ENCODE data around the gene RUVBL1. TPM values are rescaled to one million over a fixed set of nuclear protein-coding genes. Genes with fewer than 3 reads are reported as not detected.

Gene RUVBL1
- total and polyA plus RNA-seq, 8 donors: 3.7 to 13.3 (median 10.0) TPM

DNA sequence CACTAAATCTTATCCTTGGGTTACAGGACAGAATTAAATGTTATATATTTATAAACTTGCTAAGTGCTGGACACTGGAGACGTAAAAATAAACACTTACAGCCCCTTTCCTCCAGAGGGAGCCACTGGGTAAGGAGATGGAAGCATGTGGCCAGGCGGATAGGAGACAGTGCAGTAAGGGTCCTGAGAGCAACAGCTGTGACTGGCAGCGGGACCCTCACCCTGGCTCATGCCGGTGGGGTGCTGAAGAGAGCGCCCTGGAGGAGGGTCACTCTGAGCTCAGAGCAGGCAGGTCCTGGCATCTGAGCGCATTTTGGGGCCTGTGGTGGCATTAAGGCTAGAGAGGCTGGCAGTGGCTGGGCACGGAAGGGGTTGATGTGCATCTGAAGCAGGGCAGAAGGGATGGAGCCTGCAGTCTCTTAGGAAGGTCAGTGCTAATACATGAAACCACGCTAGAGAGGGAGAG, 55.4 kb downstream of the RUVBL1 start:
- intact Hi-C loops (cut with DNase I): no loop called here
- no peaks in the 10 kb centered on the region for H3K9me3 ChIP-seq
- H3K4me3 ChIP-seq: no peak overlapping the region
- no peaks in the 10 kb centered on the region for H3K27me3 ChIP-seq
- FAIRE-seq (no peak), ATAC-seq (peak in 3 of 4 donors; percentile 16 to 58 (median 30)), DNase-seq (no peak)
- H3K4me1 ChIP-seq: no peaks in the 10 kb centered on the region
- no peak overlapping the region for H3K27ac ChIP-seq
- TF ChIP-seq, protein P1, sequence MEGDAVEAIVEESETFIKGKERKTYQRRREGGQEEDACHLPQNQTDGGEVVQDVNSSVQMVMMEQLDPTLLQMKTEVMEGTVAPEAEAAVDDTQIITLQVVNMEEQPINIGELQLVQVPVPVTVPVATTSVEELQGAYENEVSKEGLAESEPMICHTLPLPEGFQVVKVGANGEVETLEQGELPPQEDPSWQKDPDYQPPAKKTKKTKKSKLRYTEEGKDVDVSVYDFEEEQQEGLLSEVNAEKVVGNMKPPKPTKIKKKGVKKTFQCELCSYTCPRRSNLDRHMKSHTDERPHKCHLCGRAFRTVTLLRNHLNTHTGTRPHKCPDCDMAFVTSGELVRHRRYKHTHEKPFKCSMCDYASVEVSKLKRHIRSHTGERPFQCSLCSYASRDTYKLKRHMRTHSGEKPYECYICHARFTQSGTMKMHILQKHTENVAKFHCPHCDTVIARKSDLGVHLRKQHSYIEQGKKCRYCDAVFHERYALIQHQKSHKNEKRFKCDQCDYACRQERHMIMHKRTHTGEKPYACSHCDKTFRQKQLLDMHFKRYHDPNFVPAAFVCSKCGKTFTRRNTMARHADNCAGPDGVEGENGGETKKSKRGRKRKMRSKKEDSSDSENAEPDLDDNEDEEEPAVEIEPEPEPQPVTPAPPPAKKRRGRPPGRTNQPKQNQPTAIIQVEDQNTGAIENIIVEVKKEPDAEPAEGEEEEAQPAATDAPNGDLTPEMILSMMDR (IDR thresholded peaks at IDR 0.05): peak in 3 of 4 donors; percentile 2 to 40 (median 37)
- peaks cover 9 to 78% (median 55%) of the 10 kb centered on the region in 3 donors for H3K36me3 ChIP-seq
- whole genome bisulfite sequencing, 2 donors: 75 to 82% methylated on average over 8 of the region's 8 CpGs

DNA sequence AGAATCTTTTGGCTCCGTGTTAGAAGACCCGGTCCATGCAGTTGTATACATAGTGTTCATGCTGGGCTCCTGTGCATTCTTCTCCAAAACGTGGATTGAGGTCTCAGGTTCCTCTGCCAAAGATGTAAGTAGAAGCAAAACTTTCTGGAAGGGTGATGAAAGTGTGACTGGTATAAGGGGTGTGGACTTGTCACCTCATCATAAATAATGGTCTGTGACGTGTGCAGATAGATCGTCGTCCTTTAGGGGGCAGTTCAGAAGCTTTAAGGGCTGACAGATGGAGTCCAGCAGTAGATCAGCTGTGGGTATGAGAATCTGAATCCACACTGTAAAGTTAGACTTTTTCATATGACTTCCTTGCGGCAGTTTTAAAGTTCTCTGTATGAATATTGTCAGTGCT, 56.1 kb downstream of the RUVBL1 start:
- intact Hi-C loops (cut with DNase I): no loop called here
- 56% methylated on average over 7 of the region's 7 CpGs for whole genome bisulfite sequencing, 2 donors

DNA sequence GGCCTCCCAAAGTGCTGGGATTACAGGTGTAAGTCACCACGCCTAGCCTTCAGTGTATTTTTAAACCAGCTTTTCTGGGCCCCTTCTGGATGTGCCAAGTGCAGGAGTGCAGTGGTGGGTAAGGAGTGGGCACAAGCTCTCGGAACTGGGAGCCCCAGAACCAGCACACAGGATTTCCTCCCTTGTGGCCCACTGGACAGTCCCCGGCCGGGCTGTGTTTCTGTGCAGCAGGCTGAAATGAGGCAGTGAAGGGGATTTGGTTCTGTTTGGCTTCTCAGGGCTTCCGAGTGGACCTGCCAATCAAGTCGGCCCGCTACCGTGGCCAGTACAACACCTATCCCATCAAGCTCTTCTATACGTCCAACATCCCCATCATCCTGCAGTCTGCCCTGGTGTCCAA, 56.9 kb downstream of the RUVBL1 start:
- no peak for FAIRE-seq
- H3K36me3 ChIP-seq: peaks cover 9 to 94% (median 68%) of the 10 kb centered on the region in 3 donors
- intact Hi-C loops (cut with DNase I): no loop called here
- no peaks in the 10 kb centered on the region for H3K9me3 ChIP-seq
- ATAC-seq: no peak
- TF ChIP-seq, protein P1 (IDR thresholded peaks at IDR 0.05): no peak
- H3K27ac ChIP-seq: no peak overlapping the region
- no peak overlapping the region for H3K4me3 ChIP-seq
- no peak for DNase-seq
- H3K27me3 ChIP-seq: no peaks in the 10 kb centered on the region
- 71 to 79% methylated on average over 9 of the region's 9 CpGs for WGBS, 2 donors
- no peaks in the 10 kb centered on the region for H3K4me1 ChIP-seq

More for the DNA sequence above, 56.1 kb downstream of the RUVBL1 start:
- H3K27ac ChIP-seq: no peak overlapping the region
- TF ChIP-seq, protein P1 (IDR thresholded peaks at IDR 0.05): no peak
- no peaks in the 10 kb centered on the region for H3K4me1 ChIP-seq
- ATAC-seq: no peak
- no peaks in the 10 kb centered on the region for H3K27me3 ChIP-seq
- no peaks in the 10 kb centered on the region for H3K9me3 ChIP-seq
- H3K4me3 ChIP-seq: no peak overlapping the region
- peaks cover 9 to 85% (median 60%) of the 10 kb centered on the region in 3 donors for H3K36me3 ChIP-seq
- no peak for DNase-seq
- FAIRE-seq: no peak

- TF ChIP-seq, protein P1 (IDR thresholded peaks at IDR 0.05): no peak
- no peak for DNase-seq
- no peaks in the 10 kb centered on the region for H3K9me3 ChIP-seq
- ATAC-seq: no peak
- WGBS, 2 donors: 79 to 86% methylated on average over 4 of the region's 4 CpGs
- H3K27ac ChIP-seq: no peak overlapping the region
- no peak overlapping the region for H3K4me3 ChIP-seq
- no peak for FAIRE-seq
- no peaks in the 10 kb centered on the region for H3K4me1 ChIP-seq
- H3K27me3 ChIP-seq: no peaks in the 10 kb centered on the region
- intact Hi-C loops (cut with DNase I): no loop called here
- H3K36me3 ChIP-seq: peaks cover 9 to 99% (median 71%) of the 10 kb centered on the region in 3 donors
These were observed 57.5 kb downstream of the RUVBL1 start for GRCh38 chr3:128066114-128066513.

- ATAC-seq: no peak
- Histone ChIP-seq H3K27ac (no peak overlapping the region), H3K4me3 (no peak overlapping the region), H3K27me3 (no peaks in the 10 kb centered on the region), H3K4me1 (no peaks in the 10 kb centered on the region), H3K36me3 (peaks cover 9 to 100% (median 71%) of the 10 kb centered on the region in 3 donors), H3K9me3 (no peaks in the 10 kb centered on the region)
- no peak for DNase-seq
- 76 to 82% methylated on average over 6 of the region's 6 CpGs for WGBS, 2 donors
- TF ChIP-seq, protein P1 (IDR thresholded peaks at IDR 0.05): no peak
- intact Hi-C loops (cut with DNase I): no loop called here
- no peak for FAIRE-seq
These were observed 58.6 kb downstream of the RUVBL1 start for GRCh38 chr3:128064962-128065361.

Data from pancreas (tissue), 10 donors.